ENCODE results near the gene SMIM22.

- TF ChIP-seq CTCF (IDR thresholded peaks at IDR 0.05; ENCODE audit: insufficient read depth, low read length, poor library complexity, severe bottlenecking) (no peak), EZH2phosphoT487 (conservative IDR thresholded peaks at IDR 0.05; ENCODE audit: low read length) (no peak)
Observed at GRCh38 chr16:4775005-4775404, 20.2 kb upstream of the SMIM22 start.

Data from SU-DHL-6 (cell line).